Testis (tissue), 3 donors: ENCODE measurements around the gene PPIL6. TPM values are rescaled to one million over a fixed set of nuclear protein-coding genes. Genes with fewer than 3 reads are reported as not detected.

Source experiments
- DNase-seq: peaks from one replicate; pipeline ENCODE4 v3.0.0-alpha.2; 2019
- H3K27ac ChIP-seq, 2 donors: fragments of 200-600 bp; sonication (generic); one replicate each; pipeline ENCODE4 v1.5.1; 2019
- H3K27me3 ChIP-seq: fragments of 200-600 bp; sonication (generic); one replicate; pipeline ENCODE4 v1.5.1; 2019
- H3K36me3 ChIP-seq: fragments of 200-600 bp; sonication (generic); one replicate; pipeline ENCODE4 v1.5.1; 2017; ENCODE audit warnings: low read depth; ENCODE audit errors: missing control alignments
- H3K4me1 ChIP-seq: fragments of 200-600 bp; sonication (generic); one replicate; pipeline ENCODE4 v1.5.1; 2019
- H3K4me3 ChIP-seq, 2 donors: fragments of 200-600 bp; sonication (generic); one replicate each; pipeline ENCODE4 v1.5.1; 2017 to 2019
- H3K9me3 ChIP-seq: fragments of 200-600 bp; sonication (generic); one replicate; pipeline ENCODE4 v1.5.1; 2017
- POLR2A ChIP-seq: fragments of 450-650 bp; IDR thresholded peaks from one replicate; pipeline ENCODE4 v1.6.1; 2017; ENCODE audit warnings: antibody characterized with exemption, mild to moderate bottlenecking, moderate library complexity
- WGBS, 2 donors: methylation state at CpG; one replicate each; pipeline ENCODE4 v1.1.5; 2018; 5-methylcytosine and 5-hydroxymethylcytosine counted together
- intact Hi-C: fragments of 100-400 bp; cut with DNase I; formaldehyde crosslinking; loops from one replicate; pipeline ENCODE4 v1.15.1; 2023; ENCODE audit warnings: low total_unique reads
- polyA plus RNA-seq: library from polyadenylated mRNA; stranded (reverse); fragments of 350-450 nt; fragmentation: Illumina TruSeq; extraction: RNeasy Lipid Tissue Mini Kit (QIAGEN cat#74804); gene quantifications from one replicate; pipeline ENCODE4 v1.2.3, GENCODE V29; 2014; ENCODE audit warnings: low read depth, low replicate concordance; ENCODE audit not compliant: insufficient read depth
- total RNA-seq, 2 donors: library from RNA; depleted of rRNA; stranded (reverse); fragments of >200 nt; gene quantifications; one replicate each; pipeline ENCODE4 v1.2.3, GENCODE V29; 2016
- TF ChIP-seq, protein P1 (sequence below), 3 experiments: fragments of 450-650 bp in 2 of 3; fragments of 200-600 bp in 1 of 3; sonication (generic) in 1 of 3; IDR thresholded peaks; one replicate each; pipeline ENCODE4 v1.5.1; 2016 to 2019; ENCODE audit warnings: antibody characterized with exemption in 3 of 3, mild to moderate bottlenecking in 2 of 3, moderate library complexity in 1 of 3

The PPIL6 gene
- total and polyA plus RNA-seq, 3 donors from 2014 or later, result 15.2 to 54.6 (median 26.7) TPM

DNA sequence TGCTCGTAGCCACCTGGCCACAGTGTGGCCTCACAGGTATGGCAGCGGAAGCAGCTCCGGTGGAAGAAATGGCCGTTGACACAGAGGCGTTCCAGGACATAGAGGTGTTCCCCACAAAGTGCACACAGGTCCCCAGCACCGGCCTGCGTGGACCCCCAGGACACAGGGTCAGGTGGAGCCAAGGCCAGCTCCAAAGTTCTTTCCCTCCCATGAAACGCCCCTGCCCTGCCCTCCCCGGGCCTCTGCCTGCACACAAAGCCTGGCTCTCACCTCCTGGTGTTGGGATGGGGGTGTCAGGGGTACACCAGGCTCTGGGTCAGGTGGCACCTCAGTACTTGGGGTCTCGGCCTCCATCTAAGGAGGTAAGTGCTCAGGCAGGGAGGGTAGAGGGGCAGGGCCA, 6.7 kb upstream of the PPIL6 start:
- no peaks in the 10 kb centered on the region for H3K27me3 ChIP-seq
- TF ChIP-seq POLR2A, result no peak
- TF ChIP-seq, protein P1, sequence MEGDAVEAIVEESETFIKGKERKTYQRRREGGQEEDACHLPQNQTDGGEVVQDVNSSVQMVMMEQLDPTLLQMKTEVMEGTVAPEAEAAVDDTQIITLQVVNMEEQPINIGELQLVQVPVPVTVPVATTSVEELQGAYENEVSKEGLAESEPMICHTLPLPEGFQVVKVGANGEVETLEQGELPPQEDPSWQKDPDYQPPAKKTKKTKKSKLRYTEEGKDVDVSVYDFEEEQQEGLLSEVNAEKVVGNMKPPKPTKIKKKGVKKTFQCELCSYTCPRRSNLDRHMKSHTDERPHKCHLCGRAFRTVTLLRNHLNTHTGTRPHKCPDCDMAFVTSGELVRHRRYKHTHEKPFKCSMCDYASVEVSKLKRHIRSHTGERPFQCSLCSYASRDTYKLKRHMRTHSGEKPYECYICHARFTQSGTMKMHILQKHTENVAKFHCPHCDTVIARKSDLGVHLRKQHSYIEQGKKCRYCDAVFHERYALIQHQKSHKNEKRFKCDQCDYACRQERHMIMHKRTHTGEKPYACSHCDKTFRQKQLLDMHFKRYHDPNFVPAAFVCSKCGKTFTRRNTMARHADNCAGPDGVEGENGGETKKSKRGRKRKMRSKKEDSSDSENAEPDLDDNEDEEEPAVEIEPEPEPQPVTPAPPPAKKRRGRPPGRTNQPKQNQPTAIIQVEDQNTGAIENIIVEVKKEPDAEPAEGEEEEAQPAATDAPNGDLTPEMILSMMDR (IDR thresholded peaks at IDR 0.05), result no peak
- 77 to 90% methylated on average over 2 to 10 of the region's 10 CpGs for WGBS, 2 donors
- intact Hi-C loops, result no loop called here
- no peak overlapping the region for H3K27ac ChIP-seq
- DNase-seq, result no peak
- no peak overlapping the region for H3K4me3 ChIP-seq
- H3K36me3 ChIP-seq, result no peaks in the 10 kb centered on the region
- no peaks in the 10 kb centered on the region for H3K9me3 ChIP-seq
- no peaks in the 10 kb centered on the region for H3K4me1 ChIP-seq

DNA sequence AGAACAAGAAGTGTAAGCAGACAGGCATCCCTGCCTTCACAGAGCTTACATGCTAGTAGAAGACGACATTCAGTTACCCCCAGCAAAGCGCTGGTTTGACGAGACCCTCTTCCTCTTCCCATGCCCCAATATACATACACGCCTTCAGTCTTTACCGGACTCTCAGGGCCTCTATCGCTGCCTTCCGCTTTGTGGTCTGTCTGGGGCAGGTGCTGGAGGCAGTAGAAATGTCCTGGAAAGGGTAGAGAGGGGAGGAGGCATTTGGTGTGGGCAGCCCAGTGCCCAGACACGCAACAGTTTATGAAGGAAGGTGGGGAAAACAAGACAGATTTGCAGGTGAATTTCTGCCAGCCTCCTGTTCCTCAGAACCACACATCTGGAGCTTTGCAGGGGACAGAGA, 6.1 kb upstream of the PPIL6 start:
- H3K36me3 ChIP-seq, result no peaks in the 10 kb centered on the region
- TF ChIP-seq POLR2A, result no peak
- TF ChIP-seq, protein P1 (IDR thresholded peaks at IDR 0.05), result no peak
- H3K27me3 ChIP-seq, result no peaks in the 10 kb centered on the region
- peaks cover 3% of the 10 kb centered on the region for H3K4me1 ChIP-seq
- DNase-seq, result no peak
- intact Hi-C loops, result no loop called here
- H3K9me3 ChIP-seq, result no peaks in the 10 kb centered on the region
- H3K27ac ChIP-seq, result no peak overlapping the region
- no peak overlapping the region for H3K4me3 ChIP-seq
- WGBS, 2 donors, result 90% methylated on average over 8 of the region's 8 CpGs

DNA sequence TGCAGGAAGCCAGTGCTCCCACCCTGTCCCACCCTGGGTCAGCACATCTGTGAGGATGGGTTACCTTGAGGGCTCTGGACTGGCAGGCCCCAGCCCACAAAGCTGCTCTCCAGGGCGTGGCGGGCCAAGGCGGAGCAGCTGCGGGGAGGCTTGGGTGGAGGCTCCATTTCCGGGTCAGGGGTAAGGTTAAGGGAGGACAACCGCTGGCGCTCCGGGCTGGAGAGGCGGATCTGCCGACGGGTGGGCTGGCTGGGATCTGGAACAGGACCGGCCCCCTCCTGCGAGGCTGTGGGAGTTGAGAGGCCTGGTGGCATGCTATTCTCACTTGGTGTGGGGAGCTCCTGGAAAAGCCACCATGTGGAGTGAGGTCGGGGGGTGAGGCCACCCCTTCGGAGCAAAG, 5.6 kb upstream of the PPIL6 start:
- DNase-seq, result no peak
- H3K9me3 ChIP-seq, result no peaks in the 10 kb centered on the region
- H3K27ac ChIP-seq, result no peak overlapping the region
- intact Hi-C loops, result no loop called here
- 76 to 93% methylated on average over 4 to 15 of the region's 15 CpGs for WGBS, 2 donors
- H3K4me1 ChIP-seq, result peaks cover 4% of the 10 kb centered on the region
- TF ChIP-seq, protein P1 (IDR thresholded peaks at IDR 0.05), result no peak
- no peak for TF ChIP-seq POLR2A
- H3K36me3 ChIP-seq, result no peaks in the 10 kb centered on the region
- no peaks in the 10 kb centered on the region for H3K27me3 ChIP-seq
- no peak overlapping the region for H3K4me3 ChIP-seq

DNA sequence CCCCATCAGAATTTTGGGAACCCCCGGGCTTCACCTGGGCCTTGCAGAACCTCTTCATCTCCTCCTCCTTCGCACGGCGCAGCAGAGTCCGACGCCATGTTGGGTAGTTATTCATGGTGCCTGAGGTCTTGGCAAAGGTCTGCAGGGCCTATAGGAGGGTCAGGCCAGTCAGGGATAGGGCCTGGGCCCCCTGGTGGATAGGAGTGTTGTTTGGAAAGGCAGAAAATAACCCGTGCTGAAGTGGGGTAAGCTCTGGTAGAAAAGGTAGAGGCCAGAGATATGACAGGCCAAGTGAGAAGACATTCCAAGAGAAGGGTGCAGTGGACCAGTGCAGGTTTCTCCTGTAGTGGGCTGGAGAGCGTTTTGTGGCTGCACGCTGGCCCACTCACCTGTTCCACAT, 5.0 kb upstream of the PPIL6 start:
- H3K36me3 ChIP-seq, result no peaks in the 10 kb centered on the region
- intact Hi-C loops, result no loop called here
- H3K9me3 ChIP-seq, result no peaks in the 10 kb centered on the region
- no peak overlapping the region for H3K27ac ChIP-seq
- H3K27me3 ChIP-seq, result no peaks in the 10 kb centered on the region
- H3K4me3 ChIP-seq, result no peak overlapping the region
- DNase-seq, result no peak
- H3K4me1 ChIP-seq, result peaks cover 4% of the 10 kb centered on the region
- TF ChIP-seq, protein P1 (IDR thresholded peaks at IDR 0.05), result no peak
- no peak for TF ChIP-seq POLR2A
- 87 to 90% methylated on average over 9 of the region's 9 CpGs for WGBS, 2 donors

DNA sequence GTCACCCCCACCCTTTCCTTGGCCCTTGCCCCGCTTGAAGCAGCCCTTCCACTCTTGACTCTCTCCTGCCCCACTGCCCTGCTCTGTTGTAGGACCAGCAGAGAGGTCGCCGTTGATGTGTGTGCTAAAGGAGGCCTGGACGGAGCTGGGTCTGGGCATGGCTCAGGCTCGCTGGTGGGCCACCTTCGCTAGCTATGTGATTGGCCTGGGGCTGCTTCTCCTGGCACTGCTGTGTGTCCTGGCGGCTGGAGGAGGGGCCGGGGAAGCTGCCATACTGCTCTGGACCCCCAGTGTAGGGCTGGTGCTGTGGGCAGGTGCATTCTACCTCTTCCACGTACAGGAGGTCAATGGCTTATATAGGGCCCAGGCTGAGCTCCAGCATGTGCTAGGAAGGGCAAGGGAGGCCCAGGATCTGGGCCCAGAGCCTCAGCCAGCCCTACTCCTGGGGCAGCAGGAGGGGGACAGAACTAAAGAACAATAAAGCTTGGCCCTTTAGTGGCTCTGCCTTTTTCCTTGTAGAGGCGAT, 3.1 kb upstream of the PPIL6 start:
- TF ChIP-seq, protein P1 (IDR thresholded peaks at IDR 0.05), result no peak
- TF ChIP-seq POLR2A, result no peak
- DNase-seq, result no peak
- H3K4me3 ChIP-seq, result no peak overlapping the region
- H3K27ac ChIP-seq, result no peak overlapping the region
- H3K27me3 ChIP-seq, result no peaks in the 10 kb centered on the region
- no peaks in the 10 kb centered on the region for H3K36me3 ChIP-seq
- no peaks in the 10 kb centered on the region for H3K9me3 ChIP-seq
- WGBS, 2 donors, result 92 to 93% methylated on average over 5 to 10 of the region's 10 CpGs
- peaks cover 4% of the 10 kb centered on the region for H3K4me1 ChIP-seq
- intact Hi-C loops, result no loop called here
